Left ventricle myocardium inferior (tissue), 1 donor: ENCODE measurements around the gene LIN28B. TPM values are rescaled to one million over a fixed set of nuclear protein-coding genes. Genes with fewer than 3 reads are reported as not detected.

Experiments
- DNase-seq: peaks from one replicate; pipeline ENCODE4 v3.0.0-alpha.2; 2020
- H3K27ac ChIP-seq: fragments of 200-600 bp; replicated peaks from 2 replicates; pipeline ENCODE4 v1.8.0; 2021
- H3K27me3 ChIP-seq: fragments of 200-600 bp; 2 replicates; pipeline ENCODE4 v1.8.0; 2021; ENCODE audit warnings: low read depth
- H3K36me3 ChIP-seq: fragments of 200-600 bp; 2 replicates; pipeline ENCODE4 v1.8.0; 2021
- H3K4me1 ChIP-seq: fragments of 200-600 bp; 2 replicates; pipeline ENCODE4 v1.8.0; 2021
- H3K4me3 ChIP-seq: fragments of 200-600 bp; 2 replicates; pipeline ENCODE4 v1.8.0; 2021; ENCODE audit warnings: mild to moderate bottlenecking, moderate library complexity
- H3K9me3 ChIP-seq: fragments of 200-600 bp; replicated peaks from 2 replicates; pipeline ENCODE4 v1.8.0; 2021
- CTCF ChIP-seq: fragments of 200-600 bp; IDR thresholded peaks from 2 replicates; pipeline ENCODE4 v1.8.0; 2021; ENCODE audit warnings: antibody characterized with exemption, mild to moderate bottlenecking, borderline replicate concordance
- intact Hi-C: fragments of 100-400 bp; cut with micrococcal nuclease; formaldehyde crosslinking; loops from one replicate; pipeline ENCODE4 v1.11.0; 2022
- total RNA-seq: library from RNA; stranded (reverse); fragmentation: NEBNext Ultra II Directional; extraction: Animal tissue kit (Norgen Biotek cat#: 25700); gene quantifications from one replicate; pipeline ENCODE4 v1.2.1, GENCODE V29; 2021
- donor health status: DM: no; HTN: yes; CAD: no; lungs with severe emphysema.

LIN28B gene
- total RNA-seq, 1 donor from 2014 or later: not detected

- TF ChIP-seq CTCF: no peak
- H3K4me1 ChIP-seq: peaks cover 9% of the 10 kb centered on the region
- H3K4me3 ChIP-seq: no peak overlapping the region
- intact Hi-C loops: no loop called here
- peaks cover 87% of the 10 kb centered on the region for H3K27me3 ChIP-seq
- H3K9me3 ChIP-seq: no peaks in the 10 kb centered on the region
- H3K27ac ChIP-seq: no peak overlapping the region
- no peak for DNase-seq
- no peaks in the 10 kb centered on the region for H3K36me3 ChIP-seq
Observed at GRCh38 chr6:104959026-104959858, 2.3 kb downstream of the LIN28B start.

- Histone ChIP-seq H3K27me3 (peaks cover 4% of the 10 kb centered on the region), H3K9me3 (no peaks in the 10 kb centered on the region), H3K27ac (no peak overlapping the region), H3K4me3 (no peak overlapping the region), H3K36me3 (no peaks in the 10 kb centered on the region), H3K4me1 (no peaks in the 10 kb centered on the region)
- TF ChIP-seq CTCF: no peak
- DNase-seq: no peak
- intact Hi-C loops: no loop called here
Observed at GRCh38 chr6:104969108-104969507, 12.2 kb downstream of the LIN28B start.

GRCh38 chr6:104969785-104970581 is 13.1 kb downstream of the LIN28B start:
- Histone ChIP-seq H3K4me3 (no peak overlapping the region), H3K27me3 (peaks cover 4% of the 10 kb centered on the region), H3K27ac (no peak overlapping the region), H3K36me3 (no peaks in the 10 kb centered on the region), H3K4me1 (no peaks in the 10 kb centered on the region), H3K9me3 (no peaks in the 10 kb centered on the region)
- DNase-seq: no peak
- intact Hi-C loops: no loop called here
- no peak for TF ChIP-seq CTCF

- intact Hi-C loops: no loop called here
- H3K4me1 ChIP-seq: no peaks in the 10 kb centered on the region
- no peak overlapping the region for H3K27ac ChIP-seq
- H3K36me3 ChIP-seq: no peaks in the 10 kb centered on the region
- no peak for TF ChIP-seq CTCF
- H3K27me3 ChIP-seq: peaks cover 16% of the 10 kb centered on the region
- DNase-seq: no peak
- H3K9me3 ChIP-seq: no peaks in the 10 kb centered on the region
- H3K4me3 ChIP-seq: no peak overlapping the region
Observed at GRCh38 chr6:104973404-104973803, 16.5 kb downstream of the LIN28B start.

- no peak overlapping the region for H3K4me3 ChIP-seq
- no peaks in the 10 kb centered on the region for H3K36me3 ChIP-seq
- no peaks in the 10 kb centered on the region for H3K9me3 ChIP-seq
- no peak for TF ChIP-seq CTCF
- no peak for DNase-seq
- H3K4me1 ChIP-seq: no peaks in the 10 kb centered on the region
- peaks cover 6% of the 10 kb centered on the region for H3K27me3 ChIP-seq
- intact Hi-C loops: no loop called here
- H3K27ac ChIP-seq: no peak overlapping the region
Observed at GRCh38 chr6:104983296-104983695, 26.4 kb downstream of the LIN28B start.
